KBM-7 (cell line): ENCODE data around the gene FBXW8.

Experiments
- DNase-seq: peaks from one replicate; pipeline ENCODE4 v3.0.0-alpha.2; 2015
- in situ Hi-C: fragments of 300-500 bp; cut with MboI; formaldehyde crosslinking; loops from 2 replicates; pipeline ENCODE4 v1.14.3; 2020; ENCODE audit warnings: low sequenced_read_pairs, low pct_unique_long_range_greater_than_20kb, mixed read lengths

Gene FBXW8, protein sequence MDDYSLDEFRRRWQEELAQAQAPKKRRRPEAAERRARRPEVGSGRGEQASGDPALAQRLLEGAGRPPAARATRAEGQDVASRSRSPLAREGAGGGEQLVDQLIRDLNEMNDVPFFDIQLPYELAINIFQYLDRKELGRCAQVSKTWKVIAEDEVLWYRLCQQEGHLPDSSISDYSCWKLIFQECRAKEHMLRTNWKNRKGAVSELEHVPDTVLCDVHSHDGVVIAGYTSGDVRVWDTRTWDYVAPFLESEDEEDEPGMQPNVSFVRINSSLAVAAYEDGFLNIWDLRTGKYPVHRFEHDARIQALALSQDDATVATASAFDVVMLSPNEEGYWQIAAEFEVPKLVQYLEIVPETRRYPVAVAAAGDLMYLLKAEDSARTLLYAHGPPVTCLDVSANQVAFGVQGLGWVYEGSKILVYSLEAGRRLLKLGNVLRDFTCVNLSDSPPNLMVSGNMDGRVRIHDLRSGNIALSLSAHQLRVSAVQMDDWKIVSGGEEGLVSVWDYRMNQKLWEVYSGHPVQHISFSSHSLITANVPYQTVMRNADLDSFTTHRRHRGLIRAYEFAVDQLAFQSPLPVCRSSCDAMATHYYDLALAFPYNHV

DNA sequence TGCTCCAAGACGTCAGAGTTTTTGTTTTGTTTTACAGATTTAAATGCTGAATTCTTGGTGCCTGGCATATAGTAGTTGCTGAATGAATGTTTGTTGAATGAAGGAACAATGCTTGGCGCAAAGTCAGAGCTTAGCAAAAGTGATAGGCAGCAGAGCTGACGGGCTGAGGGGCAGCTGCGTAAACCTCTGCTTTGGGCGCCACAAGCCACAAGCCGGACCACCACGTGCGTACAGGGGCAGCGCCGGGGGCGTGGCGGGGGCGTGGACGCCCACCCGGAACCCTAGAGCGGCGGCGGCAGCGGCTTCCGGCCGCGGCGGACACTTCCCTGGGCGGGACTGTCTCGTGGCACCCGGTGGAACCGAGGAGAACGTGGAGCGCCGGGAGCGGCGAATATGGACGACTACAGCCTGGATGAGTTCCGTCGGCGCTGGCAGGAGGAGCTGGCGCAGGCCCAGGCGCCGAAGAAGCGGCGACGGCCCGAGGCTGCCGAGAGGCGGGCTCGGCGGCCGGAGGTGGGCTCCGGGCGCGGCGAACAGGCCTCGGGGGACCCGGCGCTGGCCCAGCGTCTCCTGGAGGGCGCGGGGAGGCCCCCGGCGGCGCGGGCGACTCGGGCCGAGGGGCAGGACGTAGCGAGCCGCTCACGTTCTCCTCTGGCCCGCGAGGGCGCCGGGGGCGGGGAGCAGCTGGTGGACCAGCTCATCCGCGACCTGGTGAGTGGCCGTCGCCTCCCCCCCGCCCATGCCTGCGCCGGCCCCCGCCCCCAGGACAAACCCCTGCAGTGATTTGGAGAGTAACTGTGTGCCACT lies at the start of gene FBXW8:
TSS of gene FBXW8 (plus strand) at position 306 of the 807 bp plus-strand sequence. CDS start at position 394, 88 bp downstream.
- peak; percentile 85 for DNase-seq
- in situ Hi-C loops = no loop called here

DNA sequence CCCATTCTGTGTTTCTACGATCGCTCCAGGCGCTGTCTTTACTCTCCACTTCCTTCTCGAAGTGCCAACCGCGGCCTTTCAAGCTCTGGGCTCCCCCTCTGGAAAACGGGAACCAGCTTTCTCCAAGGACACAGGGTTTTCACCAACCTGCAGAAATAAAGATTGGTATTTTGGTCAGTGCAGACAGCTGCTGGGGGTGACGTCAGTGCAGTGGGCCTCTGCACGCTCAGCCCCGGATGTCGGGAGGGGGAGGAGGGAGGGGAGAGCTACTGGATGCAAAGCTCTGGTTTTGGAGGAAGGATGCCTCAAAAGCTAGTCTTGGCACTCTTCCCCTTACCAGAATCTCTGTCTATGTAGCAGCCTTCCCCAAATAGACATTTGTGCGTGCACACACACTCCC lies 49.4 kb upstream of the FBXW8 start:
- DNase-seq = peak; percentile 78
- in situ Hi-C loops = no loop called here

DNA sequence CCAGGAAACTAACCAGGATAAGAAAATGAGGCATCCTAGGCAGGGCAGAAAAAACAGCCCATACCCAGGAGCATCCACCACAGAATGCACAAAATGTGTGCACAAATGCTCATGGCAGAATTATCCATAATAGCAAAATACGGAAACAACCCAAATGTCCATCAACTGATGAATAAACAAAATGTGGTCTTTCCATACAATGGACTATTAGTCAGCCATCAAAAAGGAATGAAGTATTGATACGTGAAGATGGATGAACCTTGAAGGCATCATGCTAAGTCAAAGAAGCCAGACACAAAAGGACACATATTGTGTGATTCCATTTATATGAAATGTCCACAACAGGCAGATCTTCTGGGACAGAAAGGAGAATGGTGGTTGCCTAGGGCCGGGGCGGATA lies 48.6 kb upstream of the FBXW8 start:
- in situ Hi-C loops = no loop called here

DNA sequence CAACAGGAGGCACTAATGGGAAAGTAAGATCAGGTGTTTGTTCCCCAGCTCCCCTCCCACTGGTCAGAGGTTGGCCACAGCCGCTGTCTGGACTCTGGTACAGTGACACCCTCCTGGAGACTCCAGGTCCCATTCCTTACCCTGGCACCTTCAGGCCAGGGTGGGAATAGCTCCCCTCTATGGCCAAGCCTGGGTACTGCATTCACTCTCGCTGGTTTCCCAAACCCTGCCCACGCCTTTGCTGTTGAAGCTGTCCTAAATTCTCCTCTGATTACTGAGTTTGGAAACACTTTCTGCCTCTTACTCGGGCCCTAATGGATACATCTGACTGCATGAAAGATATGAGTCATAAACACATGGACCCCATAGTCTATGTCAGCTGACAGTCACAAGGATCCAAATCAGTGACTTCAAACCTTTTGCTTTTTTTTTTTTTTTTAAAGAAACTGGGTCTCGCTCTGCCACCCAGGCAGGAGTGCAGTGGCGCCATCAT lies 47.4 kb upstream of the FBXW8 start:
- DNase-seq = peak; percentile 58
- in situ Hi-C loops = no loop called here

More for the DNA sequence above, 48.6 kb upstream of the FBXW8 start:
- DNase-seq = no peak

DNA sequence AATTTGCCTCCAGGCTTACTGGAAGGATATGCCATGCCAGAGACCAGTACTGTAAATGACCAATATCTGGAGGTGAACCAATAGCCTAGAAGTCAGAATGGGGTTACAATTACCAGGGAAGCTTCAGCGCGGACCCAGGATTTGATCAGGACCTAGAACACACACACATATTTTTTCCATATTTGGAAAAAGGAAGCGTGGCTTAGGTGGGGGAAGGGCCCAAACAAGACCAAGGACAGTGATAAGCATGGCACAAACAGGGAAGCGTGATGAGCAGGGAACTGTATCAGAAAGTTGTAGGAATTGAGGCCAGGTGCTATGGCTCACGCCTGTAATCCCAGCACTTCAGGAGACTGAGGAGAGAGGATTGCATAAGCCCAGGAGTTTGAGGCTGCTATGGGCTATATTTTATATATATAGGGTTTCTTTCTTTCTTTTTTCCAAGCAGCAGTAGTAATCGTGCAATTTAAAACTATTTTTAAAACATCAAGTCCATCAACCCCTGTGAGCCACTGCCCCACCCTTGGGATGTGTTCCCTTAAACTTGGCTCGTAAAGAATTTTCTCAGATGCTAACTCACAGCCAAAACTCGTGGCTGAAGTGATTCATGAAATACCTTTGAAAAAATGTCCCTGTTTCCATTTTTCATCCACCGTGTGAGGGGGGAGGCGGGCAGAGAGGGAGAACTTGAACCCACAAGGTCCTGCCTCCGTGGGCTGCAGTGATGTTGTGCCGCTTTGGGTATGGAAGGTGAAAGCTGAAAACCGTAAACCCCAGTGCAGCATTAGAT lies 46.2 kb upstream of the FBXW8 start:
- DNase-seq = no peak
- in situ Hi-C loops = no loop called here

DNA sequence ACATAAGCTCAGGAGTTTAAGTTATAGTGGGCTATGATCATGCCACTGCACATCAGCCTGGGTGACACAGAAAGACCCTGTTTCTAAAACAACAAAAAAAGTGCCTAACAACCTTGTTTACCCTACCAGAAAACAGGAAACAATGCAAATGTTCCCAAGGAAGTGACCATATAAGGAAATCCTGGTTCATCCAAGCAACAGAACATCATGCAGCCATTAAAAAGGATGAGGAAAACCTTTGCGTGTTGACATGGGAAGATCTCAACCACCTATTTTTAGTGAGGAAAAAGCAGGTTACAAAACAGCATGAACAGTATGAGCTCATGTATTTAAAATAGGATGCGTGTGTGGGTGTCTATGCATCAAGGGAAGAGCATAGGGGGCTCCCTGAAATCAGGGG lies 43.2 kb upstream of the FBXW8 start:
- in situ Hi-C loops = no loop called here
- DNase-seq = no peak

DNA sequence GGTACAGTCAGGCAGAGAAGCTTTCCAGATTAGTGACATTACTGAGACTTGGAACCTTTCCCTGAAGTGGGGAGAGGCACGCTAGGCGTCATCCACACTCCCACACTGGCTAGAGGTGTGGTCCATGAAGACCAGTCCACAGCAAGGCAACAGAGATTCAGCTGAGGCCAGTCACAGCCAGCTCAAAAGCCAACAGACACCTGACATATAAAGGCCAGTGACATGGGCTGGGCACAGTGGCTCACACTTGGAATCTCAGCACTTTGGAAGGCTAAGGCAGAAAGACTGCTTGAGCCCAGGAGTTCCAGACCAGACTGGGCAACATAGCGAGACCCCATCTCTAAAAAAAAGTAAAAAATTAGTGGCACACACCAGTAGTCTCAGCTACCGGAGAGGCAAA lies 40.4 kb upstream of the FBXW8 start:
- DNase-seq = no peak
- in situ Hi-C loops = no loop called here

DNA sequence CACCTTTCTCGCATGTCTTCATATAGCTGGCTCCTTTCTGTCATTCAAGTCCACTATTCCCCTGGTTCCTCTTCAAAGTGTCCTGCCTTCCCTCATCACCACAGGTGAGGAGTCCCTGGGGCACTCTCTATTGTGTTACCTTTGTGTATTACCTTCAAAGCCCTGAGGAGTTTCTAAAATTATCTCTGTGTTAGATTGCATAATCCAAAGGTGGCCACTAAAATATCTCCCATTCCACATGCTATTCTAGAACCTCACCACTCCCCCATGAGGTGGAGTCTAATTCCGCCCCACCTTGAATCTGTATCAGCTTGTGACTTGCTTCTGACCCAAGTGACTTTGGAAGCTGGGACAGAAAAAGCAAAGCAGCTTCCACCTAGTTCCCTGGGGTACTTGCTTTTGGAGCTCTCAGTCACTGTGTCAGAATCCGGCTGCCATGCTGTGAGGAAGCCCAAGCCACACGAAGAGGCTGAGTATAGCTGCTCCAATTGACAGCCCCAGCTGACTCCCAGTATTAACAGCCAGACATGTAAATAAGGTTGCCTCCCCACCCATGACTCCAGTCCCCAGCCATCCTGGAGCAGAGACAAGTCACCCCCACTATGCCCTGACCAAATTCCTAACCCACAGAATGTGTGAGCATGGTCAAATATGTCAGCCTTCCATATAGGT lies 36.3 kb upstream of the FBXW8 start:
- in situ Hi-C loops = no loop called here
- DNase-seq = no peak

DNA sequence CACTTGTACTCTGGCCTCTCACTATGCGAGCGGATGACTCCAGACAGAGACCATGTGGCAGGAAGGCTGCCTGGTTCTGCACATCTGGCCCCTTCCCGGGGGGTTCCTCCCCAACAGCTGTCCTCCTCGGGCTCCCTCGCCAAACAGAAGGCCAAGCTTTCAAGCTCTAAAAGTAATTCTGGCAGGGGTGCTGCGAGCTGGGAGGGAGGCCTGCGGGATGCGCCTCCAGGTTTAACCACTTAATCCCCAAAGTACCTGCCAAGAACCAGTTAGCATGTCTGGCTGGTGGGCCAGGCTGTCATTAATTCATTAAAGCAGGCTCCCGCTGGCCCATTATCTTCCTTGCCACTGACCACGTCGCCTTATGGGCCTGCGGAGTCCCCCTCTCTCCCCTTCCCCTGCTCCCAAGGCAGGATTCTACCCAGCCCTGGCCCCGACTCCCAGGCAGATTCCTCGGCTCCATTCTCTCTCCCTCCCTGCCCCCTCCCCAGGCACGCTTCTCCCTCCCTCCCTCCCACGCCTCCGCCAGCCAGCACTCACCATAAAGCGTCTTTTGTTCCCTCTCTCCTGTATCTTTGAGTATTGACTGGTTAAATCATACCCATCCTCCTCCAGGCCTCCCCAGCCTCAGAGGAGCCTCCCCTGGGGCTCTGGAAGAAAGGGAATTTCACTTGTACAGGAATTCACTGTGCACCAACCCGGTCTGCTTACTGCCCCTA lies 34.4 kb upstream of the FBXW8 start:
- in situ Hi-C loops = no loop called here
- no peak for DNase-seq

DNA sequence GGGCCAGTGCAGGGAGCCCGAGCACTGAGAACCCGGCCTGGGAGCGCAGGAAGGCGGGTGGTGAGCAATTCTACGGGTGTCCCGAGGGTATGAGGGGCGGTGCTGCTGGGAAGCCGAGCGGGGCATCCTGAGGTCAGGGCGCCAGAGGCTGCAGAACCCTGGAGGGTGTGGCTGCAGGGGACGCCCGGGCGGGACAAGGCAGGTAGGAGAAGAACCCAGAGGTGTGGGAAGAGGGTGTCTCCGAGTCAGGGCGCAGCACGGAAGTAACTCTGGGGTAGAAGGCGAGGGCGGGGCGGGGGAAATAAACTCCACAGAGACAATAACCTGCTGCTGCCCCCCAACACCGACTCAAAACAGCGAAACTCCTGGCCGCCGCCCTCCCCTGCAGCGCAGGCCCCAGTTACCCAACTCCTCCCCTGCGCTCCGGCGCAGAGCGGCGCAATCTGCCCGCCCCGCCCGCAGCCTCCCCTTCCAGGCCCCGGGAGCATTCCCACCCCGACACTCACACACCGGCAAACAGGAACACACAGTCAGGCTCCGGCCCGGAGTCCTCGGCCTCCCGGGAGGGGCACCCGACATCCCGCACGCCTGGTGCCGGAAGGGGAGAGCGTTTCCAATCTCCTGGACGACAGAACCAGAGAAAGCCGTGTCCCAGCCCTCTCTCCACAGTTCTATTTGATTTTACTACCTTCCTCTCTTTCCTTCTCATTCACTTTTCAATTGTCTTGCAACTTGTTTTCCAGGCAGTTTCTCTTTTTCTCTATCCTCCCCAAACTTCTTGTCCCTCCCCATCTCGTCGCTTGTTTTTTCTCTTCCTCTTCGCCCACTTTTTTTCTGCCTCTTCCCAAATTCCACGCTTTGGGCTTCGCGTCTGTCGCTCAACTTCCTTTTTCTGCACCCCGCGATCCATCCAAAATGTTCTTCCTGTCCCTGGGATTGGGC lies 31.9 kb upstream of the FBXW8 start:
- DNase-seq = peak; percentile 19
- in situ Hi-C loops = no loop called here

DNA sequence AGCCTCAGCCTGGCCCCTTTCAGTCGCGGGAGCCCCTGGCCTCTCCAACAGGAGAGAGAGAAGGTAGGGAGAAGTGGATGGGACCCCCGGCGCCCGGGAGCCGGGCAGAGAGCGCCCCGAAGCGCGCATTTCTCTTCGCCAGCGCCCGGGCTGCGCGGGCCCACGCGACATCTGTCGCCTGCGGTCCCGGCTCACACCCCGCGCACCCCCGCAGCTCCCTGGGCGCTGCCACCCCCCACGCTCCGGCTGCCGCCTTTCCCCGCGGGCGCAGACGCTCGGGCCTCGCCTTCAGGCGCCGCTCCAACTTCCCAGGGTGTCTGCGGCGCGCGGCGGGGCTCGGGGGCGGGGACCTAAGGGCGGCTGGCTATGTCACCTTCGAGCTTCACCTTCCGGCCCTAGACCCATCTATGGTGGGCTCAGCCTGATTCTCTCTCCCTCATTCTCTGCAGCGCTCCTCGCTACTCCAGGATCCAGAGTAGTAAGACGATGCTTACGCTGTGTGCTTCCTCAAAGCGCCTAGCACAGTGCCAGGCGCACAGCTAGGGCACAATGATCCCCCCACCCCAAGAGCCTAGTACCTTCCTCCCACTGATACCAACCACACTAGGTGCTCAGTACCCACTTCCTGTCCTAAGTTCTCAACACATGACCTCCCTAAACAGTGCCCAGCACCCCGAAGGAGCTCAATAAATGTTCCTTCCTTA lies 31.1 kb upstream of the FBXW8 start:
- in situ Hi-C loops = no loop called here
- no peak for DNase-seq

DNA sequence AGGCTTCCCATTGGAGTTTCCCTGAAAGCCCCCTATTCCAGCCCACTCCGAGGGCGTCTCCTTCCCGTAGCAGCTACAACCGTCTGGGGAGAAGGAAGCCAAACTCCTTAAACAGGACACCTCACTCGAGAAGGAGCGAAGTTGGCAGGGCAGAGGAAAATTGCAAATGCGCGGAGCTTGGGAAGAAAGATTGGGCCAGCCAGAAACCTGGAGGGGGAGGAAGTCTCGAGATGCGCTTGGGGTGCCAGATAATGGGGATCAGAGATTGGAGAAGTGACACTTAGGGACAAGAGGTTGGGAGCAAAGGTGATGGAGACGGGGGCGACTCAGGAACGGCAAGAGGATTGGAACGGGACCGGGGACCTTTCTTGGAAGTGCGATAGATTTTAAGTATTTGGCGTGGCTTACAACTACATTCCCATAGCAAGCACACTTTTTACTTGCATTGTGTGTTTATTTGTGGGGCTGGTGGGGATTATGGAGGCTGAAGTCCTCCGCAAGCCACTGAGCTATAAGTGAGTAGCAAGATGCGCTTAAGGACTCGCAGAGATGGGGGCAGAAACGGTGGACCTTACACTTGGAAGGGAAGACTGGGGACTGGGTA lies 30.4 kb upstream of the FBXW8 start:
- in situ Hi-C loops = no loop called here
- no peak for DNase-seq

DNA sequence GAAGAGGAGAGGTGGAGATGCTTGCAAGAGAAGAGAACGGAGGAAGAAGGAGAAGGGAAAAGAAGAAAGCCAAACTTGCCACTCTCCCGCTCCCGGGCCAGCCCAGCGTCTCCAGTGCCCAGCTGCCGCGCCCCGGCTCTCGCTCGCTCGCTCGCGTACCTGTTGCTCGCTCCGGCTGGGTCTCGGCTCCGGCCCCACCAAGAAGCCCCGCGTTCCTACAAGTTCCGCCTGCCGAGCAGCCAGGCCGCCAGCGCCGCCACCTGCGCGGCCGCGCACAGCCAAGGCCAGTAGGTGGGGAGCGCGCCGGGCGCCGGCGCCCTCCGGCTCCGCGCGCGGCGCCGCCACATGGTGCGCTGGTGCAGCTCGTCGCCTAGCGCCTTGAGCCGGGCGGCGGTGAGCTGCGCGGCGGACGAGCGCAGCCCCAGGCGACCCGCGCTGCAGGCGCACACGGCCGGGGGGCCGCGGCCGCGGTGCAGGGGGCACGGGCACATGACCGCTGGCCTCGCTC lies 29.9 kb upstream of the FBXW8 start:
- DNase-seq = peak; percentile 58
- in situ Hi-C loops = no loop called here

DNA sequence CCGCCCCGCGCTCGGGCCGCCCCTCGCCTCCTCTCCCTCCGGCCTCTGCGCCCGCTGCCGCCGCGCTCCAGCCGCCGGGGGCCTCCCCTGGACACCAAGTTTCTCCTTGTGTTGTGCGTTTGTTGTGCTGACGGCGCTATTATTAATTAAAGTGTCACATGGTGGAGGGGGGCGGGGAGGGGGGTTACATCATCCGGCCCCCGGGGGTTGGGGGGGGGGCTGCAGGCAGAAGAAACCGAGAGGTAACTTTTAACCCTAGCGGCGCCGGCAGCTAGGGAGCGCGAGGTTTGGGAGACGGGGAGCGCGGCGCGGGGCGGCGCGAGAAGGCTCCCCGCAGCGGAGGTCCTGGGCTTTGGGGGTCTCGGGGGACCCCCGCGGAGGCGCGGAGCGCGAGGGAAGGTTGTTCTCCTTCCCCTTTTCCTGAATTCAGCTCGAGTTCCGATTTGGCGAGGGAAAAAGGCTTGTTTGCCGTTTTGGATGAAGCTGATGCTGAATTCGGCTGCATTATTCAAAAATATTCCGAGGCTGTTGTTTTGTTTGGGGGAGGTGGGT lies 29.3 kb upstream of the FBXW8 start, which contains the start of gene HRK:
TSS of gene HRK (minus strand) at position 117 of the 552 bp plus-strand sequence. CDS start 134 bp downstream, outside the sequence.
- DNase-seq = peak; percentile 9

DNA sequence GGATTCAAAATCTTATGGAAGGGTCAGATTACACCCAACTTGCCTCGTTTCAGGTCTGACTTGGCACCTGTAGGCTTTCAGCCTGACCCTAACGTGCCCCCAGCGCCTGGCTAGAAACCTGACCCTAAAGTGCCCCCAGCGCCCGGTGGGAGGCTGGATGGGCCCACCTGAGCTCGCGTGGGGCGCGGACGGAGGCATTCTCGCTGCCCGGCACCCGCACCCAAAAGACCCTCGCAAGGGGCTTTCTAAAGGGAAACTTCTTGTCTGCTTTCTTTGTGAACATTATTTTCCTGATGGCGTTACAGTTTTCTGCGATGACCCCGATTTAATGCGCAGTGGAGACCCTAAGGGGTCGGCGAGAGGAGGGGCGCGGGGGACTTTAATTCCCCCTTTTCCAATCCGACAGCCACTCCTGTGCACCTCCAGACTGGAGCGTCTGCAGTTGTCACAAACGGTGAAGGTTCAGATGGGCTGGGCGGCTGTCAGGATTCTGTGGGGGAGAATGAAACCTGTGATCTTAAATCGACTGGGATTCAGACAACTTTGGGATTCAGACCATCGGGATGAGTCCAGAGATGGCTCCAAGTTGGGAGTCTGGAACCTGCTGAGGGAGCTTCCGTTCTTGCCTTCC lies 28.8 kb upstream of the FBXW8 start:
- in situ Hi-C loops = no loop called here
- DNase-seq = peak; percentile 11

More for the DNA sequence above, 29.3 kb upstream of the FBXW8 start, which contains the start of gene HRK:
- in situ Hi-C loops = no loop called here
